GM23338 (cell line): ENCODE data around the gene SYCN. TPM values are rescaled to one million over a fixed set of nuclear protein-coding genes. Genes with fewer than 3 reads are reported as not detected.

Experiments
- ATAC-seq: fragments of 200-7000 bp; cut with Tn5 transposase; 3 replicates; pipeline ENCODE4 v1.9.1; 2020
- DNase-seq: peaks from one replicate; pipeline ENCODE4 v3.0.0-alpha.2; 2015; ENCODE audit warnings: low spot score
- H2AFZ ChIP-seq: fragments of 200-600 bp; sonication (generic); 2 replicates; pipeline ENCODE4 v1.8.0; 2016; ENCODE audit warnings: antibody characterized with exemption, mild to moderate bottlenecking, moderate library complexity
- H3F3A ChIP-seq: fragments of 200-600 bp; sonication (generic); replicated peaks from 2 replicates; pipeline ENCODE4 v1.8.0; 2017; ENCODE audit warnings: antibody characterized with exemption, mixed run types, low read depth
- H3K27ac ChIP-seq: fragments of 200-600 bp; sonication (generic); 2 replicates; pipeline ENCODE4 v1.6.1; 2016; ENCODE audit warnings: low read depth
- H3K27me3 ChIP-seq: fragments of 200-600 bp; sonication (generic); 2 replicates; pipeline ENCODE4 v1.8.0; 2016; ENCODE audit warnings: mild to moderate bottlenecking, mixed run types, moderate library complexity; ENCODE audit not compliant: insufficient read depth
- H3K36me3 ChIP-seq: fragments of 200-600 bp; sonication (generic); 2 replicates; pipeline ENCODE4 v1.8.0; 2016; ENCODE audit warnings: mild to moderate bottlenecking; ENCODE audit not compliant: insufficient read depth
- H3K4me1 ChIP-seq: fragments of 200-600 bp; sonication (generic); 2 replicates; pipeline ENCODE4 v1.8.0; 2016; ENCODE audit warnings: mild to moderate bottlenecking, moderate library complexity; ENCODE audit not compliant: insufficient read depth
- H3K4me2 ChIP-seq: fragments of 200-600 bp; sonication (generic); 2 replicates; pipeline ENCODE4 v1.7.1; 2017; ENCODE audit warnings: mixed run types
- H3K4me3 ChIP-seq: fragments of 200-600 bp; sonication (generic); 2 replicates; pipeline ENCODE4 v1.6.1; 2016; ENCODE audit warnings: mixed run types
- H3K79me2 ChIP-seq: fragments of 200-600 bp; sonication (generic); replicated peaks from 2 replicates; pipeline ENCODE4 v1.8.0; 2017; ENCODE audit warnings: mild to moderate bottlenecking; ENCODE audit not compliant: insufficient read depth
- H3K9me2 ChIP-seq: fragments of 200-600 bp; sonication (generic); 2 replicates; pipeline ENCODE4 v1.8.0; 2017; ENCODE audit not compliant: insufficient read depth
- H4K20me1 ChIP-seq: fragments of 200-600 bp; sonication (generic); replicated peaks from 2 replicates; pipeline ENCODE4 v1.8.0; 2017; ENCODE audit warnings: mild to moderate bottlenecking; ENCODE audit not compliant: insufficient read depth
- H3K27ac Mint-ChIP-seq: 2 replicates; pipeline ENCODE4 v1.8.0; 2020; ENCODE audit warnings: inconsistent platforms, mild to moderate bottlenecking, moderate library complexity, mixed read lengths
- H3K27me3 Mint-ChIP-seq: 3 replicates; pipeline ENCODE4 v1.8.0; 2022; ENCODE audit warnings: low read depth, mild to moderate bottlenecking, moderate library complexity, mixed read lengths, inconsistent platforms; ENCODE audit not compliant: insufficient read depth, poor library complexity
- H3K36me3 Mint-ChIP-seq: 3 replicates; pipeline ENCODE4 v1.8.0; 2021; ENCODE audit warnings: low read depth, mild to moderate bottlenecking, inconsistent platforms, moderate library complexity, mixed read lengths
- H3K4me1 Mint-ChIP-seq: 3 replicates; pipeline ENCODE4 v1.8.0; 2020; ENCODE audit warnings: mild to moderate bottlenecking, inconsistent platforms, mixed read lengths
- H3K4me3 Mint-ChIP-seq: 3 replicates; pipeline ENCODE4 v1.8.0; 2021; ENCODE audit warnings: moderate library complexity, mild to moderate bottlenecking, inconsistent platforms, mixed read lengths
- H3K9me3 Mint-ChIP-seq: 3 replicates; pipeline ENCODE4 v1.8.0; 2020; ENCODE audit warnings: moderate library complexity, mild to moderate bottlenecking, inconsistent platforms, mixed read lengths
- CREB1 ChIP-seq: fragments of 250-450 bp; sonication (Bioruptor Pico); IDR thresholded peaks from 2 replicates; pipeline ENCODE4 v1.5.0; 2020; ENCODE audit warnings: low read depth, mild to moderate bottlenecking, moderate library complexity
- EZH2 ChIP-seq: fragments of 200-600 bp; sonication (generic); IDR thresholded peaks from one replicate; pipeline ENCODE4 v1.8.0; 2017; ENCODE audit warnings: antibody characterized with exemption, mild to moderate bottlenecking, low read depth; ENCODE audit not compliant: unreplicated experiment
- EZH2phosphoT487 ChIP-seq: fragments of 200-600 bp; sonication (generic); IDR thresholded peaks from one replicate; pipeline ENCODE4 v1.8.1; 2018; ENCODE audit warnings: antibody characterized with exemption; ENCODE audit not compliant: unreplicated experiment
- JUNB ChIP-seq: IDR thresholded peaks from one replicate; pipeline ENCODE4 v1.6.1; 2016; ENCODE audit warnings: antibody characterized with exemption; ENCODE audit not compliant: unreplicated experiment
- NANOG ChIP-seq: IDR thresholded peaks from 2 replicates; pipeline ENCODE4 v1.6.1; 2016; ENCODE audit warnings: antibody characterized with exemption, borderline replicate concordance
- POLR2AphosphoS5 ChIP-seq: IDR thresholded peaks from 2 replicates; pipeline ENCODE4 v1.6.1; 2016; ENCODE audit warnings: antibody characterized with exemption, low read depth
- STAT1 ChIP-seq: IDR thresholded peaks from one replicate; pipeline ENCODE4 v1.6.1; 2016; ENCODE audit warnings: antibody characterized with exemption; ENCODE audit not compliant: unreplicated experiment
- ZNF114 ChIP-seq: fragments of 250-450 bp; sonication (Bioruptor Pico); IDR thresholded peaks from 2 replicates; pipeline ENCODE4 v1.5.0; 2020; ENCODE audit warnings: mild to moderate bottlenecking, moderate library complexity
- ZNF331 ChIP-seq: fragments of 250-450 bp; sonication (Bioruptor Pico); IDR thresholded peaks from 2 replicates; pipeline ENCODE4 v1.5.0; 2020; ENCODE audit warnings: low read depth, mild to moderate bottlenecking, moderate library complexity
- polyA plus RNA-seq: library from polyadenylated mRNA; unstranded; fragments of >200 nt; fragmentation: Nextera tagmentation; extraction: Ambion mirVana; gene quantifications from 2 replicates; pipeline ENCODE4 v1.2.1, GENCODE V29; 2016
- total RNA-seq: library from RNA; depleted of rRNA; stranded (reverse); fragments of >200 nt; shearing (Covaris generic); gene quantifications from 2 replicates; pipeline ENCODE4 v1.2.3, GENCODE V29; 2014
- TF ChIP-seq, protein P1 (sequence below): IDR thresholded peaks from 2 replicates; pipeline ENCODE4 v1.6.1; 2016; ENCODE audit warnings: antibody characterized with exemption
- TF ChIP-seq, protein P2 (sequence below), 2 experiments: fragments of 200-600 bp in 1 of 2; sonication (generic) in 1 of 2; conservative IDR thresholded peaks; 2 replicates each; pipeline versions ENCODE4 v1.5.1 to v1.6.1; 2016 to 2017; ENCODE audit warnings: antibody characterized with exemption in 2 of 2, low read depth in 2 of 2, mild to moderate bottlenecking in 2 of 2, moderate library complexity in 1 of 2
- TF ChIP-seq, protein P3 (sequence below): fragments of 250-450 bp; sonication (Bioruptor Pico); IDR thresholded peaks from 2 replicates; pipeline ENCODE4 v1.5.0; 2020; ENCODE audit warnings: mild to moderate bottlenecking, moderate library complexity
- TF ChIP-seq, protein P4 (sequence below): IDR thresholded peaks from one replicate; pipeline ENCODE4 v1.6.1; 2018; ENCODE audit warnings: antibody characterized with exemption; ENCODE audit not compliant: unreplicated experiment

The SYCN gene
- total and polyA plus RNA-seq, 2 experiments from 2014 or later = not detected

DNA sequence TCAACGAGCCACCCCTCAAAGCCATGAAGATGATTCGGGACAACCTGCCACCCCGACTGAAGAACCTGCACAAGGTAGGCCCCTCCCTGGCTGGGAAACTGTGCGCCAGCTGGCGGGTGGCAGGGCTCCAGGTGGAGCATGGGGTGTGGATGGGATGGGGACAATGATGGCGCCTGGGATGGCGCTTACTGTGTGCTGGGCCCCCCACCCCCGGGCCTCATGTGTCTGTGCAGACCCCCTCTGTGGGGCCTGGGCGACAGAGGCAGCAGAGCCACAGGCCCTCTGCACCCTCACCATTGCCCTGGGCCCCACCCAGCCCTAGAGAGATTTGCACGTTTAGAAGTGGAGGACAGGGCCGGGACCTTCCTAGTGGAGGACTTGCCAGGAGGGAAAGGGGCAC is 26.3 kb downstream of the SYCN start:
- no peaks in the 10 kb centered on the region; the same call in 1 of the 2 replicates for H3K36me3 ChIP-seq
- H3K9me2 ChIP-seq = no peaks in the 10 kb centered on the region
- no peak overlapping the region for H2AFZ ChIP-seq
- H3K79me2 ChIP-seq = no peaks in the 10 kb centered on the region
- no peaks in the 10 kb centered on the region; the same call in 2 of the 3 replicates for H3K36me3 Mint-ChIP-seq
- H3K4me3 Mint-ChIP-seq = no peak overlapping the region
- no peaks in the 10 kb centered on the region for H3K9me3 Mint-ChIP-seq
- no peaks in the 10 kb centered on the region for H3K27me3 ChIP-seq
- H4K20me1 ChIP-seq = 0 out of 2 replicates have a peak, but pooled peaks cover 2% of the 10 kb centered on the region
- H3F3A ChIP-seq = no peaks in the 10 kb centered on the region
- no peaks in the 10 kb centered on the region for H3K4me1 Mint-ChIP-seq
- no peak overlapping the region for H3K27ac ChIP-seq
- no peak overlapping the region for H3K4me3 ChIP-seq
- H3K27me3 Mint-ChIP-seq = peaks cover 2% of the 10 kb centered on the region
- H3K27ac Mint-ChIP-seq = no peak overlapping the region
- TF ChIP-seq, protein P1, sequence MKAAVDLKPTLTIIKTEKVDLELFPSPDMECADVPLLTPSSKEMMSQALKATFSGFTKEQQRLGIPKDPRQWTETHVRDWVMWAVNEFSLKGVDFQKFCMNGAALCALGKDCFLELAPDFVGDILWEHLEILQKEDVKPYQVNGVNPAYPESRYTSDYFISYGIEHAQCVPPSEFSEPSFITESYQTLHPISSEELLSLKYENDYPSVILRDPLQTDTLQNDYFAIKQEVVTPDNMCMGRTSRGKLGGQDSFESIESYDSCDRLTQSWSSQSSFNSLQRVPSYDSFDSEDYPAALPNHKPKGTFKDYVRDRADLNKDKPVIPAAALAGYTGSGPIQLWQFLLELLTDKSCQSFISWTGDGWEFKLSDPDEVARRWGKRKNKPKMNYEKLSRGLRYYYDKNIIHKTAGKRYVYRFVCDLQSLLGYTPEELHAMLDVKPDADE = no peak
- TF ChIP-seq, protein P2, sequence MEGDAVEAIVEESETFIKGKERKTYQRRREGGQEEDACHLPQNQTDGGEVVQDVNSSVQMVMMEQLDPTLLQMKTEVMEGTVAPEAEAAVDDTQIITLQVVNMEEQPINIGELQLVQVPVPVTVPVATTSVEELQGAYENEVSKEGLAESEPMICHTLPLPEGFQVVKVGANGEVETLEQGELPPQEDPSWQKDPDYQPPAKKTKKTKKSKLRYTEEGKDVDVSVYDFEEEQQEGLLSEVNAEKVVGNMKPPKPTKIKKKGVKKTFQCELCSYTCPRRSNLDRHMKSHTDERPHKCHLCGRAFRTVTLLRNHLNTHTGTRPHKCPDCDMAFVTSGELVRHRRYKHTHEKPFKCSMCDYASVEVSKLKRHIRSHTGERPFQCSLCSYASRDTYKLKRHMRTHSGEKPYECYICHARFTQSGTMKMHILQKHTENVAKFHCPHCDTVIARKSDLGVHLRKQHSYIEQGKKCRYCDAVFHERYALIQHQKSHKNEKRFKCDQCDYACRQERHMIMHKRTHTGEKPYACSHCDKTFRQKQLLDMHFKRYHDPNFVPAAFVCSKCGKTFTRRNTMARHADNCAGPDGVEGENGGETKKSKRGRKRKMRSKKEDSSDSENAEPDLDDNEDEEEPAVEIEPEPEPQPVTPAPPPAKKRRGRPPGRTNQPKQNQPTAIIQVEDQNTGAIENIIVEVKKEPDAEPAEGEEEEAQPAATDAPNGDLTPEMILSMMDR (conservative IDR thresholded peaks at IDR 0.05; ENCODE audit: low read depth in 2 of 2) = no peak
- TF ChIP-seq NANOG (no peak), POLR2AphosphoS5 (no peak), STAT1 (no peak), EZH2 (no peak), ZNF331 (CRISPR knock-in tag) (no peak), CREB1 (CRISPR knock-in tag) (no peak), ZNF114 (CRISPR knock-in tag) (no peak), JUNB (no peak), EZH2phosphoT487 (no peak)
- TF ChIP-seq, protein P3, sequence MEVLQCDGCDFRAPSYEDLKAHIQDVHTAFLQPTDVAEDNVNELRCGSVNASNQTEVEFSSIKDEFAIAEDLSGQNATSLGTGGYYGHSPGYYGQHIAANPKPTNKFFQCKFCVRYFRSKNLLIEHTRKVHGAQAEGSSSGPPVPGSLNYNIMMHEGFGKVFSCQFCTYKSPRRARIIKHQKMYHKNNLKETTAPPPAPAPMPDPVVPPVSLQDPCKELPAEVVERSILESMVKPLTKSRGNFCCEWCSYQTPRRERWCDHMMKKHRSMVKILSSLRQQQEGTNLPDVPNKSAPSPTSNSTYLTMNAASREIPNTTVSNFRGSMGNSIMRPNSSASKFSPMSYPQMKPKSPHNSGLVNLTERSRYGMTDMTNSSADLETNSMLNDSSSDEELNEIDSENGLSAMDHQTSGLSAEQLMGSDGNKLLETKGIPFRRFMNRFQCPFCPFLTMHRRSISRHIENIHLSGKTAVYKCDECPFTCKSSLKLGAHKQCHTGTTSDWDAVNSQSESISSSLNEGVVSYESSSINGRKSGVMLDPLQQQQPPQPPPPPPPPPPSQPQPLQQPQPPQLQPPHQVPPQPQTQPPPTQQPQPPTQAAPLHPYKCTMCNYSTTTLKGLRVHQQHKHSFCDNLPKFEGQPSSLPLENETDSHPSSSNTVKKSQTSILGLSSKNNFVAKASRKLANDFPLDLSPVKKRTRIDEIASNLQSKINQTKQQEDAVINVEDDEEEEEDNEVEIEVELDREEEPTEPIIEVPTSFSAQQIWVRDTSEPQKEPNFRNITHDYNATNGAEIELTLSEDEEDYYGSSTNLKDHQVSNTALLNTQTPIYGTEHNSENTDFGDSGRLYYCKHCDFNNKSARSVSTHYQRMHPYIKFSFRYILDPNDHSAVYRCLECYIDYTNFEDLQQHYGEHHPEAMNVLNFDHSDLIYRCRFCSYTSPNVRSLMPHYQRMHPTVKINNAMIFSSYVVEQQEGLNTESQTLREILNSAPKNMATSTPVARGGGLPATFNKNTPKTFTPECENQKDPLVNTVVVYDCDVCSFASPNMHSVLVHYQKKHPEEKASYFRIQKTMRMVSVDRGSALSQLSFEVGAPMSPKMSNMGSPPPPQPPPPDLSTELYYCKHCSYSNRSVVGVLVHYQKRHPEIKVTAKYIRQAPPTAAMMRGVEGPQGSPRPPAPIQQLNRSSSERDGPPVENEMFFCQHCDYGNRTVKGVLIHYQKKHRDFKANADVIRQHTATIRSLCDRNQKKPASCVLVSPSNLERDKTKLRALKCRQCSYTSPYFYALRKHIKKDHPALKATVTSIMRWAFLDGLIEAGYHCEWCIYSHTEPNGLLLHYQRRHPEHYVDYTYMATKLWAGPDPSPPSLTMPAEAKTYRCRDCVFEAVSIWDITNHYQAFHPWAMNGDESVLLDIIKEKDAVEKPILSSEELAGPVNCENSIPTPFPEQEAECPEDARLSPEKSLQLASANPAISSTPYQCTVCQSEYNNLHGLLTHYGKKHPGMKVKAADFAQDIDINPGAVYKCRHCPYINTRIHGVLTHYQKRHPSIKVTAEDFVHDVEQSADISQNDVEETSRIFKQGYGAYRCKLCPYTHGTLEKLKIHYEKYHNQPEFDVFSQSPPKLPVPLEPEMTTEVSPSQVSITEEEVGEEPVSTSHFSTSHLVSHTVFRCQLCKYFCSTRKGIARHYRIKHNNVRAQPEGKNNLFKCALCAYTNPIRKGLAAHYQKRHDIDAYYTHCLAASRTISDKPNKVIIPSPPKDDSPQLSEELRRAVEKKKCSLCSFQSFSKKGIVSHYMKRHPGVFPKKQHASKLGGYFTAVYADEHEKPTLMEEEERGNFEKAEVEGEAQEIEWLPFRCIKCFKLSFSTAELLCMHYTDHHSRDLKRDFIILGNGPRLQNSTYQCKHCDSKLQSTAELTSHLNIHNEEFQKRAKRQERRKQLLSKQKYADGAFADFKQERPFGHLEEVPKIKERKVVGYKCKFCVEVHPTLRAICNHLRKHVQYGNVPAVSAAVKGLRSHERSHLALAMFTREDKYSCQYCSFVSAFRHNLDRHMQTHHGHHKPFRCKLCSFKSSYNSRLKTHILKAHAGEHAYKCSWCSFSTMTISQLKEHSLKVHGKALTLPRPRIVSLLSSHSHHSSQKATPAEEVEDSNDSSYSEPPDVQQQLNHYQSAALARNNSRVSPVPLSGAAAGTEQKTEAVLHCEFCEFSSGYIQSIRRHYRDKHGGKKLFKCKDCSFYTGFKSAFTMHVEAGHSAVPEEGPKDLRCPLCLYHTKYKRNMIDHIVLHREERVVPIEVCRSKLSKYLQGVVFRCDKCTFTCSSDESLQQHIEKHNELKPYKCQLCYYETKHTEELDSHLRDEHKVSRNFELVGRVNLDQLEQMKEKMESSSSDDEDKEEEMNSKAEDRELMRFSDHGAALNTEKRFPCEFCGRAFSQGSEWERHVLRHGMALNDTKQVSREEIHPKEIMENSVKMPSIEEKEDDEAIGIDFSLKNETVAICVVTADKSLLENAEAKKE (CRISPR knock-in tag) = no peak
- TF ChIP-seq, protein P4, sequence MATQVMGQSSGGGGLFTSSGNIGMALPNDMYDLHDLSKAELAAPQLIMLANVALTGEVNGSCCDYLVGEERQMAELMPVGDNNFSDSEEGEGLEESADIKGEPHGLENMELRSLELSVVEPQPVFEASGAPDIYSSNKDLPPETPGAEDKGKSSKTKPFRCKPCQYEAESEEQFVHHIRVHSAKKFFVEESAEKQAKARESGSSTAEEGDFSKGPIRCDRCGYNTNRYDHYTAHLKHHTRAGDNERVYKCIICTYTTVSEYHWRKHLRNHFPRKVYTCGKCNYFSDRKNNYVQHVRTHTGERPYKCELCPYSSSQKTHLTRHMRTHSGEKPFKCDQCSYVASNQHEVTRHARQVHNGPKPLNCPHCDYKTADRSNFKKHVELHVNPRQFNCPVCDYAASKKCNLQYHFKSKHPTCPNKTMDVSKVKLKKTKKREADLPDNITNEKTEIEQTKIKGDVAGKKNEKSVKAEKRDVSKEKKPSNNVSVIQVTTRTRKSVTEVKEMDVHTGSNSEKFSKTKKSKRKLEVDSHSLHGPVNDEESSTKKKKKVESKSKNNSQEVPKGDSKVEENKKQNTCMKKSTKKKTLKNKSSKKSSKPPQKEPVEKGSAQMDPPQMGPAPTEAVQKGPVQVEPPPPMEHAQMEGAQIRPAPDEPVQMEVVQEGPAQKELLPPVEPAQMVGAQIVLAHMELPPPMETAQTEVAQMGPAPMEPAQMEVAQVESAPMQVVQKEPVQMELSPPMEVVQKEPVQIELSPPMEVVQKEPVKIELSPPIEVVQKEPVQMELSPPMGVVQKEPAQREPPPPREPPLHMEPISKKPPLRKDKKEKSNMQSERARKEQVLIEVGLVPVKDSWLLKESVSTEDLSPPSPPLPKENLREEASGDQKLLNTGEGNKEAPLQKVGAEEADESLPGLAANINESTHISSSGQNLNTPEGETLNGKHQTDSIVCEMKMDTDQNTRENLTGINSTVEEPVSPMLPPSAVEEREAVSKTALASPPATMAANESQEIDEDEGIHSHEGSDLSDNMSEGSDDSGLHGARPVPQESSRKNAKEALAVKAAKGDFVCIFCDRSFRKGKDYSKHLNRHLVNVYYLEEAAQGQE = no peak
- ATAC-seq (no peak), DNase-seq (no peak)
- H3K4me2 ChIP-seq = no peak overlapping the region
- H3K4me1 ChIP-seq = no peaks in the 10 kb centered on the region
